Measurements from ENCODE around the gene EDC4.

GRCh38 chr16:67901734-67902133, 28.9 kb downstream of the EDC4 start:
- TF ChIP-seq CTCF (IDR thresholded peaks at IDR 0.05 in 8 of 11, conservative IDR thresholded peaks at IDR 0.05 in 3 of 11) (no peak), POLR2AphosphoS5 (IDR thresholded peaks at IDR 0.05) (no peak)

Measured in spleen (tissue), 7 donors.